HepG2 (cell line): ENCODE data around the gene EXOSC6. TPM values are rescaled to one million over a fixed set of nuclear protein-coding genes. Genes with fewer than 3 reads are reported as not detected.

Experiments
- GABPA ChIP-seq, 2 experiments: IDR thresholded peaks; 2 replicates each; pipeline ENCODE4 v1.6.1; 2011 to 2016; ENCODE audit warnings: low read depth in 2 of 2, low read length in 1 of 2, missing biosample characterization in 1 of 2, missing genetic modification characterization in 1 of 2
- RBM22 ChIP-seq: fragments of 200-400 bp; formaldehyde crosslinking; optimal IDR thresholded peaks from 2 replicates; pipeline ENCODE3; 2017; ENCODE audit warnings: mild to moderate bottlenecking, low read length, moderate library complexity
- RFXAP ChIP-seq: sonication (generic); formaldehyde crosslinking; IDR thresholded peaks from 2 replicates; pipeline ENCODE4 v1.4.0; 2020; ENCODE audit warnings: missing genetic modification reagents, borderline replicate concordance
- SSRP1 ChIP-seq: IDR thresholded peaks from 2 replicates; pipeline ENCODE4 v1.6.1; 2016; ENCODE audit warnings: control low read depth
- TEAD3 ChIP-seq: optimal IDR thresholded peaks from 2 replicates; pipeline ENCODE3; 2016; ENCODE audit warnings: borderline replicate concordance
- ZBTB38 ChIP-seq: sonication (generic); formaldehyde crosslinking; IDR thresholded peaks from 2 replicates; pipeline ENCODE4 v1.5.1; 2020; ENCODE audit warnings: mild to moderate bottlenecking, missing genetic modification reagents
- ZNF3 ChIP-seq: IDR thresholded peaks from 2 replicates; pipeline ENCODE4 v1.7.0; 2017; ENCODE audit warnings: inconsistent platforms
- ZNF335 ChIP-seq: sonication (generic); formaldehyde crosslinking; IDR thresholded peaks from 2 replicates; pipeline ENCODE4 v1.4.0; 2020; ENCODE audit warnings: missing genetic modification reagents
- ZNF337 ChIP-seq: sonication (generic); formaldehyde crosslinking; IDR thresholded peaks from 2 replicates; pipeline ENCODE4 v1.5.1; 2020; ENCODE audit warnings: missing genetic modification reagents, low read depth, mild to moderate bottlenecking, borderline replicate concordance
- ZNF558 ChIP-seq: sonication (generic); formaldehyde crosslinking; IDR thresholded peaks from 2 replicates; pipeline ENCODE4 v1.9.0; 2022; ENCODE audit warnings: mild to moderate bottlenecking, missing genetic modification reagents, borderline replicate concordance
- ZNF605 ChIP-seq: sonication (generic); formaldehyde crosslinking; IDR thresholded peaks from 2 replicates; pipeline ENCODE4 v1.8.0; 2022; ENCODE audit warnings: mild to moderate bottlenecking, missing genetic modification reagents
- ZNF615 ChIP-seq: sonication (generic); formaldehyde crosslinking; IDR thresholded peaks from 2 replicates; pipeline ENCODE4 v1.5.0; 2020; ENCODE audit warnings: mild to moderate bottlenecking, missing genetic modification reagents, borderline replicate concordance
- ZNF75D ChIP-seq: sonication (generic); formaldehyde crosslinking; IDR thresholded peaks from 2 replicates; pipeline ENCODE4 v1.8.1; 2023; ENCODE audit warnings: missing genetic modification reagents, mild to moderate bottlenecking, borderline replicate concordance
- ZNF768 ChIP-seq: sonication (generic); formaldehyde crosslinking; IDR thresholded peaks from 2 replicates; pipeline ENCODE4 v1.4.0; 2020; ENCODE audit warnings: missing genetic modification reagents
- polyA plus RNA-seq, 8 experiments: library from polyadenylated mRNA; depleted of rRNA in 3 of 8; stranded (reverse) in 7 of 8; unstranded in 1 of 8; fragments of >200 nt; fragmentation: Illumina TruSeq in 4 of 8; extraction: Trizol in 4 of 8; gene quantifications; 2 replicates each; pipeline versions ENCODE4 v1.2.1 to v1.2.3, GENCODE V29; 2011 to 2016; ENCODE audit warnings: low read depth in 4 of 8, missing spikeins in 1 of 8, mixed read lengths in 1 of 8; ENCODE audit not compliant: insufficient read depth in 1 of 8
- total RNA-seq, 5 experiments: library from RNA; depleted of rRNA; stranded (reverse); fragments of >200 nt; fragmentation: Illumina TruSeq; extraction: Trizol; gene quantifications; 2 replicates each; pipeline ENCODE4 v1.2.3, GENCODE V29; 2016; ENCODE audit warnings: low read depth in 1 of 5
- TF ChIP-seq, protein P1 (sequence below): sonication (generic); formaldehyde crosslinking; IDR thresholded peaks from 2 replicates; pipeline ENCODE4 v1.4.0; 2020; ENCODE audit warnings: missing genetic modification reagents
- TF ChIP-seq, protein P2 (sequence below): sonication (generic); formaldehyde crosslinking; conservative IDR thresholded peaks from 2 replicates; pipeline ENCODE4 v1.4.0; 2020; ENCODE audit warnings: mild to moderate bottlenecking, missing genetic modification reagents, moderate library complexity
- TF ChIP-seq, protein P3 (sequence below): sonication (generic); formaldehyde crosslinking; IDR thresholded peaks from 2 replicates; pipeline ENCODE4 v1.9.0; 2021; ENCODE audit warnings: missing genetic modification reagents, borderline replicate concordance
- TF ChIP-seq, protein P4 (sequence below): sonication (generic); formaldehyde crosslinking; IDR thresholded peaks from 2 replicates; pipeline ENCODE4 v1.5.0; 2020; ENCODE audit warnings: missing genetic modification reagents, mild to moderate bottlenecking, borderline replicate concordance
- TF ChIP-seq, protein P5 (sequence below): sonication (generic); formaldehyde crosslinking; IDR thresholded peaks from 2 replicates; pipeline ENCODE4 v1.4.0; 2020; ENCODE audit warnings: missing genetic modification reagents

The EXOSC6 gene
- total and polyA plus RNA-seq, 2 of the 13 experiments (the other 11 are each of a cell fraction or from before 2014, with no cell fraction given) = 13.1 to 39.9 TPM

DNA sequence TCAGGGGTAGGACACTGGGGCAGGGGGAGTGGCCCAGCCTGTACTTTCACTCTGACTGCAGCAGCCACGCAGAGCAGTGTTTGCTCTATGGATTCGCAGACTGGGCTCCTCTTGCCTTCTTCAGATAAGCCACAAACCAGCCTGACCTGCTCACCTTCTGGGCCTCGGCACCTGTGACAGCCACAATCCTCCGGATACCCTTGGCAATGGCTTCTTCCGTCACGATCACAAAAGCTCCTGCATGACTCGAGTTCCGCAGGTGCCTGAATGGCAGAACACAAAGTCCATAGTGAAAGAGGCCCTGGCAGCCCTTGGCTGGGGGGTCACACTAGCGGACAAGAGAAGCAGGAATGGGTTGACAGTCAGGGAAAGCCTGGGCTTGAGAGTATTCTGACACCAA, 3.8 kb upstream of the EXOSC6 start (continued):
- TF ChIP-seq, protein P1, sequence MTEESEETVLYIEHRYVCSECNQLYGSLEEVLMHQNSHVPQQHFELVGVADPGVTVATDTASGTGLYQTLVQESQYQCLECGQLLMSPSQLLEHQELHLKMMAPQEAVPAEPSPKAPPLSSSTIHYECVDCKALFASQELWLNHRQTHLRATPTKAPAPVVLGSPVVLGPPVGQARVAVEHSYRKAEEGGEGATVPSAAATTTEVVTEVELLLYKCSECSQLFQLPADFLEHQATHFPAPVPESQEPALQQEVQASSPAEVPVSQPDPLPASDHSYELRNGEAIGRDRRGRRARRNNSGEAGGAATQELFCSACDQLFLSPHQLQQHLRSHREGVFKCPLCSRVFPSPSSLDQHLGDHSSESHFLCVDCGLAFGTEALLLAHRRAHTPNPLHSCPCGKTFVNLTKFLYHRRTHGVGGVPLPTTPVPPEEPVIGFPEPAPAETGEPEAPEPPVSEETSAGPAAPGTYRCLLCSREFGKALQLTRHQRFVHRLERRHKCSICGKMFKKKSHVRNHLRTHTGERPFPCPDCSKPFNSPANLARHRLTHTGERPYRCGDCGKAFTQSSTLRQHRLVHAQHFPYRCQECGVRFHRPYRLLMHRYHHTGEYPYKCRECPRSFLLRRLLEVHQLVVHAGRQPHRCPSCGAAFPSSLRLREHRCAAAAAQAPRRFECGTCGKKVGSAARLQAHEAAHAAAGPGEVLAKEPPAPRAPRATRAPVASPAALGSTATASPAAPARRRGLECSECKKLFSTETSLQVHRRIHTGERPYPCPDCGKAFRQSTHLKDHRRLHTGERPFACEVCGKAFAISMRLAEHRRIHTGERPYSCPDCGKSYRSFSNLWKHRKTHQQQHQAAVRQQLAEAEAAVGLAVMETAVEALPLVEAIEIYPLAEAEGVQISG (CRISPR knock-in tag) = peak; percentile 31; the same call in 1 of the 2 replicates
- TF ChIP-seq ZNF337 (CRISPR knock-in tag) (no peak), ZNF768 (CRISPR knock-in tag) (0 out of 2 replicates have a peak, but pooled peaks have one; percentile 14), ZNF335 (no peak), ZNF605 (no peak), ZNF3 (no peak), ZBTB38 (CRISPR knock-in tag) (peak; percentile 96), ZNF615 (CRISPR knock-in tag) (no peak), RFXAP (CRISPR knock-in tag) (no peak), ZNF558 (CRISPR knock-in tag) (no peak), SSRP1 (CRISPR knock-in tag) (0 out of 2 replicates have a peak, but pooled peaks have one; percentile 68), GABPA (IDR thresholded peaks at IDR 0.05; ENCODE audit: low read depth, low read length) (no peak), GABPA (CRISPR knock-in tag; IDR thresholded peaks at IDR 0.05; ENCODE audit: low read depth) (no peak), ZNF75D (CRISPR knock-in tag) (no peak), TEAD3 (CRISPR knock-in tag) (no peak), RBM22 (no peak)
- TF ChIP-seq, protein P2, sequence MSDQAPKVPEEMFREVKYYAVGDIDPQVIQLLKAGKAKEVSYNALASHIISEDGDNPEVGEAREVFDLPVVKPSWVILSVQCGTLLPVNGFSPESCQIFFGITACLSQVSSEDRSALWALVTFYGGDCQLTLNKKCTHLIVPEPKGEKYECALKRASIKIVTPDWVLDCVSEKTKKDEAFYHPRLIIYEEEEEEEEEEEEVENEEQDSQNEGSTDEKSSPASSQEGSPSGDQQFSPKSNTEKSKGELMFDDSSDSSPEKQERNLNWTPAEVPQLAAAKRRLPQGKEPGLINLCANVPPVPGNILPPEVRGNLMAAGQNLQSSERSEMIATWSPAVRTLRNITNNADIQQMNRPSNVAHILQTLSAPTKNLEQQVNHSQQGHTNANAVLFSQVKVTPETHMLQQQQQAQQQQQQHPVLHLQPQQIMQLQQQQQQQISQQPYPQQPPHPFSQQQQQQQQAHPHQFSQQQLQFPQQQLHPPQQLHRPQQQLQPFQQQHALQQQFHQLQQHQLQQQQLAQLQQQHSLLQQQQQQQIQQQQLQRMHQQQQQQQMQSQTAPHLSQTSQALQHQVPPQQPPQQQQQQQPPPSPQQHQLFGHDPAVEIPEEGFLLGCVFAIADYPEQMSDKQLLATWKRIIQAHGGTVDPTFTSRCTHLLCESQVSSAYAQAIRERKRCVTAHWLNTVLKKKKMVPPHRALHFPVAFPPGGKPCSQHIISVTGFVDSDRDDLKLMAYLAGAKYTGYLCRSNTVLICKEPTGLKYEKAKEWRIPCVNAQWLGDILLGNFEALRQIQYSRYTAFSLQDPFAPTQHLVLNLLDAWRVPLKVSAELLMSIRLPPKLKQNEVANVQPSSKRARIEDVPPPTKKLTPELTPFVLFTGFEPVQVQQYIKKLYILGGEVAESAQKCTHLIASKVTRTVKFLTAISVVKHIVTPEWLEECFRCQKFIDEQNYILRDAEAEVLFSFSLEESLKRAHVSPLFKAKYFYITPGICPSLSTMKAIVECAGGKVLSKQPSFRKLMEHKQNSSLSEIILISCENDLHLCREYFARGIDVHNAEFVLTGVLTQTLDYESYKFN (CRISPR knock-in tag) = 0 out of 2 replicates have a peak, but pooled peaks have one; percentile 14
- TF ChIP-seq, protein P3, sequence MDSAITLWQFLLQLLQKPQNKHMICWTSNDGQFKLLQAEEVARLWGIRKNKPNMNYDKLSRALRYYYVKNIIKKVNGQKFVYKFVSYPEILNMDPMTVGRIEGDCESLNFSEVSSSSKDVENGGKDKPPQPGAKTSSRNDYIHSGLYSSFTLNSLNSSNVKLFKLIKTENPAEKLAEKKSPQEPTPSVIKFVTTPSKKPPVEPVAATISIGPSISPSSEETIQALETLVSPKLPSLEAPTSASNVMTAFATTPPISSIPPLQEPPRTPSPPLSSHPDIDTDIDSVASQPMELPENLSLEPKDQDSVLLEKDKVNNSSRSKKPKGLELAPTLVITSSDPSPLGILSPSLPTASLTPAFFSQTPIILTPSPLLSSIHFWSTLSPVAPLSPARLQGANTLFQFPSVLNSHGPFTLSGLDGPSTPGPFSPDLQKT (CRISPR knock-in tag) = no peak
- TF ChIP-seq, protein P4, sequence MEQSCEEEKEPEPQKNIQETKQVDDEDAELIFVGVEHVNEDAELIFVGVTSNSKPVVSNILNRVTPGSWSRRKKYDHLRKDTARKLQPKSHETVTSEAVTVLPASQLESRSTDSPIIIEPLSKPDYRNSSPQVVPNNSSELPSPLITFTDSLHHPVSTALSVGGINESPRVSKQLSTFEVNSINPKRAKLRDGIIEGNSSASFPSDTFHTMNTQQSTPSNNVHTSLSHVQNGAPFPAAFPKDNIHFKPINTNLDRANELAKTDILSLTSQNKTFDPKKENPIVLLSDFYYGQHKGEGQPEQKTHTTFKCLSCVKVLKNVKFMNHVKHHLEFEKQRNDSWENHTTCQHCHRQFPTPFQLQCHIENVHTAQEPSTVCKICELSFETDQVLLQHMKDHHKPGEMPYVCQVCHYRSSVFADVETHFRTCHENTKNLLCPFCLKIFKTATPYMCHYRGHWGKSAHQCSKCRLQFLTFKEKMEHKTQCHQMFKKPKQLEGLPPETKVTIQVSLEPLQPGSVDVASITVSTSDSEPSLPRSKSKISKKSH (CRISPR knock-in tag) = no peak
- TF ChIP-seq, protein P5, sequence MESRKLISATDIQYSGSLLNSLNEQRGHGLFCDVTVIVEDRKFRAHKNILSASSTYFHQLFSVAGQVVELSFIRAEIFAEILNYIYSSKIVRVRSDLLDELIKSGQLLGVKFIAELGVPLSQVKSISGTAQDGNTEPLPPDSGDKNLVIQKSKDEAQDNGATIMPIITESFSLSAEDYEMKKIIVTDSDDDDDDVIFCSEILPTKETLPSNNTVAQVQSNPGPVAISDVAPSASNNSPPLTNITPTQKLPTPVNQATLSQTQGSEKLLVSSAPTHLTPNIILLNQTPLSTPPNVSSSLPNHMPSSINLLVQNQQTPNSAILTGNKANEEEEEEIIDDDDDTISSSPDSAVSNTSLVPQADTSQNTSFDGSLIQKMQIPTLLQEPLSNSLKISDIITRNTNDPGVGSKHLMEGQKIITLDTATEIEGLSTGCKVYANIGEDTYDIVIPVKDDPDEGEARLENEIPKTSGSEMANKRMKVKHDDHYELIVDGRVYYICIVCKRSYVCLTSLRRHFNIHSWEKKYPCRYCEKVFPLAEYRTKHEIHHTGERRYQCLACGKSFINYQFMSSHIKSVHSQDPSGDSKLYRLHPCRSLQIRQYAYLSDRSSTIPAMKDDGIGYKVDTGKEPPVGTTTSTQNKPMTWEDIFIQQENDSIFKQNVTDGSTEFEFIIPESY (CRISPR knock-in tag) = peak; percentile 91
